GM23338 (cell line): Measurements from ENCODE around the gene IRAK1. TPM values are rescaled to one million over a fixed set of nuclear protein-coding genes. Genes with fewer than 3 reads are reported as not detected.

ENCODE experiments used
- ATAC-seq: fragments of 200-7000 bp; cut with Tn5 transposase; 3 replicates; pipeline ENCODE4 v1.9.1; 2020
- DNase-seq: peaks from one replicate; pipeline ENCODE4 v3.0.0-alpha.2; 2015; ENCODE audit warnings: low spot score
- H2AFZ ChIP-seq: fragments of 200-600 bp; sonication (generic); 2 replicates; pipeline ENCODE4 v1.8.0; 2016; ENCODE audit warnings: antibody characterized with exemption, mild to moderate bottlenecking, moderate library complexity
- H3F3A ChIP-seq: fragments of 200-600 bp; sonication (generic); replicated peaks from 2 replicates; pipeline ENCODE4 v1.8.0; 2017; ENCODE audit warnings: antibody characterized with exemption, mixed run types, low read depth
- H3K27ac ChIP-seq: fragments of 200-600 bp; sonication (generic); 2 replicates; pipeline ENCODE4 v1.6.1; 2016; ENCODE audit warnings: low read depth
- H3K27me3 ChIP-seq: fragments of 200-600 bp; sonication (generic); 2 replicates; pipeline ENCODE4 v1.8.0; 2016; ENCODE audit warnings: mild to moderate bottlenecking, mixed run types, moderate library complexity; ENCODE audit not compliant: insufficient read depth
- H3K36me3 ChIP-seq: fragments of 200-600 bp; sonication (generic); 2 replicates; pipeline ENCODE4 v1.8.0; 2016; ENCODE audit warnings: mild to moderate bottlenecking; ENCODE audit not compliant: insufficient read depth
- H3K4me1 ChIP-seq: fragments of 200-600 bp; sonication (generic); 2 replicates; pipeline ENCODE4 v1.8.0; 2016; ENCODE audit warnings: mild to moderate bottlenecking, moderate library complexity; ENCODE audit not compliant: insufficient read depth
- H3K4me2 ChIP-seq: fragments of 200-600 bp; sonication (generic); 2 replicates; pipeline ENCODE4 v1.7.1; 2017; ENCODE audit warnings: mixed run types
- H3K4me3 ChIP-seq: fragments of 200-600 bp; sonication (generic); 2 replicates; pipeline ENCODE4 v1.6.1; 2016; ENCODE audit warnings: mixed run types
- H3K79me2 ChIP-seq: fragments of 200-600 bp; sonication (generic); replicated peaks from 2 replicates; pipeline ENCODE4 v1.8.0; 2017; ENCODE audit warnings: mild to moderate bottlenecking; ENCODE audit not compliant: insufficient read depth
- H3K9me2 ChIP-seq: fragments of 200-600 bp; sonication (generic); 2 replicates; pipeline ENCODE4 v1.8.0; 2017; ENCODE audit not compliant: insufficient read depth
- H4K20me1 ChIP-seq: fragments of 200-600 bp; sonication (generic); replicated peaks from 2 replicates; pipeline ENCODE4 v1.8.0; 2017; ENCODE audit warnings: mild to moderate bottlenecking; ENCODE audit not compliant: insufficient read depth
- H3K27ac Mint-ChIP-seq: 2 replicates; pipeline ENCODE4 v1.8.0; 2020; ENCODE audit warnings: inconsistent platforms, mild to moderate bottlenecking, moderate library complexity, mixed read lengths
- H3K27me3 Mint-ChIP-seq: 3 replicates; pipeline ENCODE4 v1.8.0; 2022; ENCODE audit warnings: low read depth, mild to moderate bottlenecking, moderate library complexity, mixed read lengths, inconsistent platforms; ENCODE audit not compliant: insufficient read depth, poor library complexity
- H3K36me3 Mint-ChIP-seq: 3 replicates; pipeline ENCODE4 v1.8.0; 2021; ENCODE audit warnings: low read depth, mild to moderate bottlenecking, inconsistent platforms, moderate library complexity, mixed read lengths
- H3K4me1 Mint-ChIP-seq: 3 replicates; pipeline ENCODE4 v1.8.0; 2020; ENCODE audit warnings: mild to moderate bottlenecking, inconsistent platforms, mixed read lengths
- H3K4me3 Mint-ChIP-seq: 3 replicates; pipeline ENCODE4 v1.8.0; 2021; ENCODE audit warnings: moderate library complexity, mild to moderate bottlenecking, inconsistent platforms, mixed read lengths
- H3K9me3 Mint-ChIP-seq: 3 replicates; pipeline ENCODE4 v1.8.0; 2020; ENCODE audit warnings: moderate library complexity, mild to moderate bottlenecking, inconsistent platforms, mixed read lengths
- CREB1 ChIP-seq: fragments of 250-450 bp; sonication (Bioruptor Pico); IDR thresholded peaks from 2 replicates; pipeline ENCODE4 v1.5.0; 2020; ENCODE audit warnings: low read depth, mild to moderate bottlenecking, moderate library complexity
- EZH2 ChIP-seq: fragments of 200-600 bp; sonication (generic); IDR thresholded peaks from one replicate; pipeline ENCODE4 v1.8.0; 2017; ENCODE audit warnings: antibody characterized with exemption, mild to moderate bottlenecking, low read depth; ENCODE audit not compliant: unreplicated experiment
- EZH2phosphoT487 ChIP-seq: fragments of 200-600 bp; sonication (generic); IDR thresholded peaks from one replicate; pipeline ENCODE4 v1.8.1; 2018; ENCODE audit warnings: antibody characterized with exemption; ENCODE audit not compliant: unreplicated experiment
- JUNB ChIP-seq: IDR thresholded peaks from one replicate; pipeline ENCODE4 v1.6.1; 2016; ENCODE audit warnings: antibody characterized with exemption; ENCODE audit not compliant: unreplicated experiment
- NANOG ChIP-seq: IDR thresholded peaks from 2 replicates; pipeline ENCODE4 v1.6.1; 2016; ENCODE audit warnings: antibody characterized with exemption, borderline replicate concordance
- POLR2AphosphoS5 ChIP-seq: IDR thresholded peaks from 2 replicates; pipeline ENCODE4 v1.6.1; 2016; ENCODE audit warnings: antibody characterized with exemption, low read depth
- STAT1 ChIP-seq: IDR thresholded peaks from one replicate; pipeline ENCODE4 v1.6.1; 2016; ENCODE audit warnings: antibody characterized with exemption; ENCODE audit not compliant: unreplicated experiment
- ZNF114 ChIP-seq: fragments of 250-450 bp; sonication (Bioruptor Pico); IDR thresholded peaks from 2 replicates; pipeline ENCODE4 v1.5.0; 2020; ENCODE audit warnings: mild to moderate bottlenecking, moderate library complexity
- ZNF331 ChIP-seq: fragments of 250-450 bp; sonication (Bioruptor Pico); IDR thresholded peaks from 2 replicates; pipeline ENCODE4 v1.5.0; 2020; ENCODE audit warnings: low read depth, mild to moderate bottlenecking, moderate library complexity
- polyA plus RNA-seq: library from polyadenylated mRNA; unstranded; fragments of >200 nt; fragmentation: Nextera tagmentation; extraction: Ambion mirVana; gene quantifications from 2 replicates; pipeline ENCODE4 v1.2.1, GENCODE V29; 2016
- total RNA-seq: library from RNA; depleted of rRNA; stranded (reverse); fragments of >200 nt; shearing (Covaris generic); gene quantifications from 2 replicates; pipeline ENCODE4 v1.2.3, GENCODE V29; 2014
- TF ChIP-seq, protein P1 (sequence below): fragments of 250-450 bp; sonication (Bioruptor Pico); IDR thresholded peaks from 2 replicates; pipeline ENCODE4 v1.5.0; 2020; ENCODE audit warnings: mild to moderate bottlenecking, moderate library complexity
- TF ChIP-seq, protein P2 (sequence below), 2 experiments: fragments of 200-600 bp in 1 of 2; sonication (generic) in 1 of 2; conservative IDR thresholded peaks; 2 replicates each; pipeline versions ENCODE4 v1.5.1 to v1.6.1; 2016 to 2017; ENCODE audit warnings: antibody characterized with exemption in 2 of 2, low read depth in 2 of 2, mild to moderate bottlenecking in 2 of 2, moderate library complexity in 1 of 2
- TF ChIP-seq, protein P3 (sequence below): IDR thresholded peaks from one replicate; pipeline ENCODE4 v1.6.1; 2018; ENCODE audit warnings: antibody characterized with exemption; ENCODE audit not compliant: unreplicated experiment
- TF ChIP-seq, protein P4 (sequence below): IDR thresholded peaks from 2 replicates; pipeline ENCODE4 v1.6.1; 2016; ENCODE audit warnings: antibody characterized with exemption

The IRAK1 gene
- total and polyA plus RNA-seq, 2 experiments from 2014 or later, result 21.6 to 38.0 TPM

DNA sequence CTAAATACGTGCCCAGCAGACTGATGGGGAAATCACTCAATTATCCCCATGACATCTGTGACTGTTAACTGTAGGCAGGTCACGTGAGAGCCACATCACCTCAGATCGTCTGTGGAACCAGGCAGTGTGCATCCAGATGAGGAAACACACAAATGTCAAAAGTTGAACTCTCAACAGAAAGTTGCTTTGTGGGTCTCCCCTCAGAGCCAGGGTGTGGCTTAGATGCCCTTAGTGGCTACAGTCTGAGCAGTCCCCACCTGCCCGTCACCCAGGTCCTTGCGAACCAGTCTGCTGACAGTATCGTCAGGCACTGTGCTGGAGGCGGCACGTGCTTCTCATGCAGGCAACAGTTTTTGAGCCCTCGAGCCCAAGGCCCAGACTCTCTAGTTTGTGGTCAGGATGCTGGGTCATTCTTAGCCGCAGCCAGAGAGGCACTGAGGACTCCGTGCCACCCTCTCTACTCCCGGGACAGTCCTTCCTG, 36.3 kb downstream of the IRAK1 start:
- H3K9me3 Mint-ChIP-seq, result no peaks in the 10 kb centered on the region
- Histone ChIP-seq H3K4me3 (no peak overlapping the region), H4K20me1 (no peaks in the 10 kb centered on the region), H3K27me3 (no peaks in the 10 kb centered on the region), H3K4me2 (no peak overlapping the region), H3F3A (no peaks in the 10 kb centered on the region), H3K79me2 (no peaks in the 10 kb centered on the region), H3K9me2 (no peaks in the 10 kb centered on the region), H2AFZ (no peak overlapping the region), H3K36me3 (no peaks in the 10 kb centered on the region), H3K27ac (no peak overlapping the region), H3K4me1 (no peaks in the 10 kb centered on the region)
- peaks cover 9% of the 10 kb centered on the region; the same call in 2 of the 3 replicates for H3K4me1 Mint-ChIP-seq
- peaks cover 2% of the 10 kb centered on the region for H3K27me3 Mint-ChIP-seq
- no peak for ATAC-seq
- TF ChIP-seq, protein P1, sequence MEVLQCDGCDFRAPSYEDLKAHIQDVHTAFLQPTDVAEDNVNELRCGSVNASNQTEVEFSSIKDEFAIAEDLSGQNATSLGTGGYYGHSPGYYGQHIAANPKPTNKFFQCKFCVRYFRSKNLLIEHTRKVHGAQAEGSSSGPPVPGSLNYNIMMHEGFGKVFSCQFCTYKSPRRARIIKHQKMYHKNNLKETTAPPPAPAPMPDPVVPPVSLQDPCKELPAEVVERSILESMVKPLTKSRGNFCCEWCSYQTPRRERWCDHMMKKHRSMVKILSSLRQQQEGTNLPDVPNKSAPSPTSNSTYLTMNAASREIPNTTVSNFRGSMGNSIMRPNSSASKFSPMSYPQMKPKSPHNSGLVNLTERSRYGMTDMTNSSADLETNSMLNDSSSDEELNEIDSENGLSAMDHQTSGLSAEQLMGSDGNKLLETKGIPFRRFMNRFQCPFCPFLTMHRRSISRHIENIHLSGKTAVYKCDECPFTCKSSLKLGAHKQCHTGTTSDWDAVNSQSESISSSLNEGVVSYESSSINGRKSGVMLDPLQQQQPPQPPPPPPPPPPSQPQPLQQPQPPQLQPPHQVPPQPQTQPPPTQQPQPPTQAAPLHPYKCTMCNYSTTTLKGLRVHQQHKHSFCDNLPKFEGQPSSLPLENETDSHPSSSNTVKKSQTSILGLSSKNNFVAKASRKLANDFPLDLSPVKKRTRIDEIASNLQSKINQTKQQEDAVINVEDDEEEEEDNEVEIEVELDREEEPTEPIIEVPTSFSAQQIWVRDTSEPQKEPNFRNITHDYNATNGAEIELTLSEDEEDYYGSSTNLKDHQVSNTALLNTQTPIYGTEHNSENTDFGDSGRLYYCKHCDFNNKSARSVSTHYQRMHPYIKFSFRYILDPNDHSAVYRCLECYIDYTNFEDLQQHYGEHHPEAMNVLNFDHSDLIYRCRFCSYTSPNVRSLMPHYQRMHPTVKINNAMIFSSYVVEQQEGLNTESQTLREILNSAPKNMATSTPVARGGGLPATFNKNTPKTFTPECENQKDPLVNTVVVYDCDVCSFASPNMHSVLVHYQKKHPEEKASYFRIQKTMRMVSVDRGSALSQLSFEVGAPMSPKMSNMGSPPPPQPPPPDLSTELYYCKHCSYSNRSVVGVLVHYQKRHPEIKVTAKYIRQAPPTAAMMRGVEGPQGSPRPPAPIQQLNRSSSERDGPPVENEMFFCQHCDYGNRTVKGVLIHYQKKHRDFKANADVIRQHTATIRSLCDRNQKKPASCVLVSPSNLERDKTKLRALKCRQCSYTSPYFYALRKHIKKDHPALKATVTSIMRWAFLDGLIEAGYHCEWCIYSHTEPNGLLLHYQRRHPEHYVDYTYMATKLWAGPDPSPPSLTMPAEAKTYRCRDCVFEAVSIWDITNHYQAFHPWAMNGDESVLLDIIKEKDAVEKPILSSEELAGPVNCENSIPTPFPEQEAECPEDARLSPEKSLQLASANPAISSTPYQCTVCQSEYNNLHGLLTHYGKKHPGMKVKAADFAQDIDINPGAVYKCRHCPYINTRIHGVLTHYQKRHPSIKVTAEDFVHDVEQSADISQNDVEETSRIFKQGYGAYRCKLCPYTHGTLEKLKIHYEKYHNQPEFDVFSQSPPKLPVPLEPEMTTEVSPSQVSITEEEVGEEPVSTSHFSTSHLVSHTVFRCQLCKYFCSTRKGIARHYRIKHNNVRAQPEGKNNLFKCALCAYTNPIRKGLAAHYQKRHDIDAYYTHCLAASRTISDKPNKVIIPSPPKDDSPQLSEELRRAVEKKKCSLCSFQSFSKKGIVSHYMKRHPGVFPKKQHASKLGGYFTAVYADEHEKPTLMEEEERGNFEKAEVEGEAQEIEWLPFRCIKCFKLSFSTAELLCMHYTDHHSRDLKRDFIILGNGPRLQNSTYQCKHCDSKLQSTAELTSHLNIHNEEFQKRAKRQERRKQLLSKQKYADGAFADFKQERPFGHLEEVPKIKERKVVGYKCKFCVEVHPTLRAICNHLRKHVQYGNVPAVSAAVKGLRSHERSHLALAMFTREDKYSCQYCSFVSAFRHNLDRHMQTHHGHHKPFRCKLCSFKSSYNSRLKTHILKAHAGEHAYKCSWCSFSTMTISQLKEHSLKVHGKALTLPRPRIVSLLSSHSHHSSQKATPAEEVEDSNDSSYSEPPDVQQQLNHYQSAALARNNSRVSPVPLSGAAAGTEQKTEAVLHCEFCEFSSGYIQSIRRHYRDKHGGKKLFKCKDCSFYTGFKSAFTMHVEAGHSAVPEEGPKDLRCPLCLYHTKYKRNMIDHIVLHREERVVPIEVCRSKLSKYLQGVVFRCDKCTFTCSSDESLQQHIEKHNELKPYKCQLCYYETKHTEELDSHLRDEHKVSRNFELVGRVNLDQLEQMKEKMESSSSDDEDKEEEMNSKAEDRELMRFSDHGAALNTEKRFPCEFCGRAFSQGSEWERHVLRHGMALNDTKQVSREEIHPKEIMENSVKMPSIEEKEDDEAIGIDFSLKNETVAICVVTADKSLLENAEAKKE (CRISPR knock-in tag), result no peak
- TF ChIP-seq JUNB (no peak), STAT1 (no peak), ZNF331 (CRISPR knock-in tag) (no peak), EZH2phosphoT487 (no peak), EZH2 (no peak), NANOG (no peak), CREB1 (CRISPR knock-in tag) (no peak), ZNF114 (CRISPR knock-in tag) (no peak), POLR2AphosphoS5 (no peak)
- TF ChIP-seq, protein P2, sequence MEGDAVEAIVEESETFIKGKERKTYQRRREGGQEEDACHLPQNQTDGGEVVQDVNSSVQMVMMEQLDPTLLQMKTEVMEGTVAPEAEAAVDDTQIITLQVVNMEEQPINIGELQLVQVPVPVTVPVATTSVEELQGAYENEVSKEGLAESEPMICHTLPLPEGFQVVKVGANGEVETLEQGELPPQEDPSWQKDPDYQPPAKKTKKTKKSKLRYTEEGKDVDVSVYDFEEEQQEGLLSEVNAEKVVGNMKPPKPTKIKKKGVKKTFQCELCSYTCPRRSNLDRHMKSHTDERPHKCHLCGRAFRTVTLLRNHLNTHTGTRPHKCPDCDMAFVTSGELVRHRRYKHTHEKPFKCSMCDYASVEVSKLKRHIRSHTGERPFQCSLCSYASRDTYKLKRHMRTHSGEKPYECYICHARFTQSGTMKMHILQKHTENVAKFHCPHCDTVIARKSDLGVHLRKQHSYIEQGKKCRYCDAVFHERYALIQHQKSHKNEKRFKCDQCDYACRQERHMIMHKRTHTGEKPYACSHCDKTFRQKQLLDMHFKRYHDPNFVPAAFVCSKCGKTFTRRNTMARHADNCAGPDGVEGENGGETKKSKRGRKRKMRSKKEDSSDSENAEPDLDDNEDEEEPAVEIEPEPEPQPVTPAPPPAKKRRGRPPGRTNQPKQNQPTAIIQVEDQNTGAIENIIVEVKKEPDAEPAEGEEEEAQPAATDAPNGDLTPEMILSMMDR (conservative IDR thresholded peaks at IDR 0.05; ENCODE audit: low read depth in 2 of 2), result no peak
- TF ChIP-seq, protein P3, sequence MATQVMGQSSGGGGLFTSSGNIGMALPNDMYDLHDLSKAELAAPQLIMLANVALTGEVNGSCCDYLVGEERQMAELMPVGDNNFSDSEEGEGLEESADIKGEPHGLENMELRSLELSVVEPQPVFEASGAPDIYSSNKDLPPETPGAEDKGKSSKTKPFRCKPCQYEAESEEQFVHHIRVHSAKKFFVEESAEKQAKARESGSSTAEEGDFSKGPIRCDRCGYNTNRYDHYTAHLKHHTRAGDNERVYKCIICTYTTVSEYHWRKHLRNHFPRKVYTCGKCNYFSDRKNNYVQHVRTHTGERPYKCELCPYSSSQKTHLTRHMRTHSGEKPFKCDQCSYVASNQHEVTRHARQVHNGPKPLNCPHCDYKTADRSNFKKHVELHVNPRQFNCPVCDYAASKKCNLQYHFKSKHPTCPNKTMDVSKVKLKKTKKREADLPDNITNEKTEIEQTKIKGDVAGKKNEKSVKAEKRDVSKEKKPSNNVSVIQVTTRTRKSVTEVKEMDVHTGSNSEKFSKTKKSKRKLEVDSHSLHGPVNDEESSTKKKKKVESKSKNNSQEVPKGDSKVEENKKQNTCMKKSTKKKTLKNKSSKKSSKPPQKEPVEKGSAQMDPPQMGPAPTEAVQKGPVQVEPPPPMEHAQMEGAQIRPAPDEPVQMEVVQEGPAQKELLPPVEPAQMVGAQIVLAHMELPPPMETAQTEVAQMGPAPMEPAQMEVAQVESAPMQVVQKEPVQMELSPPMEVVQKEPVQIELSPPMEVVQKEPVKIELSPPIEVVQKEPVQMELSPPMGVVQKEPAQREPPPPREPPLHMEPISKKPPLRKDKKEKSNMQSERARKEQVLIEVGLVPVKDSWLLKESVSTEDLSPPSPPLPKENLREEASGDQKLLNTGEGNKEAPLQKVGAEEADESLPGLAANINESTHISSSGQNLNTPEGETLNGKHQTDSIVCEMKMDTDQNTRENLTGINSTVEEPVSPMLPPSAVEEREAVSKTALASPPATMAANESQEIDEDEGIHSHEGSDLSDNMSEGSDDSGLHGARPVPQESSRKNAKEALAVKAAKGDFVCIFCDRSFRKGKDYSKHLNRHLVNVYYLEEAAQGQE, result no peak
- TF ChIP-seq, protein P4, sequence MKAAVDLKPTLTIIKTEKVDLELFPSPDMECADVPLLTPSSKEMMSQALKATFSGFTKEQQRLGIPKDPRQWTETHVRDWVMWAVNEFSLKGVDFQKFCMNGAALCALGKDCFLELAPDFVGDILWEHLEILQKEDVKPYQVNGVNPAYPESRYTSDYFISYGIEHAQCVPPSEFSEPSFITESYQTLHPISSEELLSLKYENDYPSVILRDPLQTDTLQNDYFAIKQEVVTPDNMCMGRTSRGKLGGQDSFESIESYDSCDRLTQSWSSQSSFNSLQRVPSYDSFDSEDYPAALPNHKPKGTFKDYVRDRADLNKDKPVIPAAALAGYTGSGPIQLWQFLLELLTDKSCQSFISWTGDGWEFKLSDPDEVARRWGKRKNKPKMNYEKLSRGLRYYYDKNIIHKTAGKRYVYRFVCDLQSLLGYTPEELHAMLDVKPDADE, result no peak
- no peaks in the 10 kb centered on the region for H3K36me3 Mint-ChIP-seq
- H3K4me3 Mint-ChIP-seq, result no peak overlapping the region
- H3K27ac Mint-ChIP-seq, result no peak overlapping the region
- no peak for DNase-seq
